ENCODE measurements around the gene HOXA4.
A peak's percentile ranks its signal among the peaks of the same experiment; 100 is the strongest.

HOXA4 gene

GRCh38 chr7:27095050-27095896, 35.3 kb downstream of the HOXA4 start:
- peak overlapping the region; percentile 55; the same call in 1 of the 2 replicates for H3K27ac ChIP-seq
- TF ChIP-seq CTCF (conservative IDR thresholded peaks at IDR 0.05) (no peak), ZFX (IDR thresholded peaks at IDR 0.05) (no peak)

GRCh38 chr7:27094304-27095049, 36.1 kb downstream of the HOXA4 start:
- TF ChIP-seq CTCF (conservative IDR thresholded peaks at IDR 0.05) (no peak), ZFX (IDR thresholded peaks at IDR 0.05) (no peak)
- no peak overlapping the region for H3K27ac ChIP-seq

- H3K27ac ChIP-seq, result no peak overlapping the region
- no peak for TF ChIP-seq CTCF (conservative IDR thresholded peaks at IDR 0.05)
- TF ChIP-seq ZFX (IDR thresholded peaks at IDR 0.05), result no peak
These were observed 37.2 kb downstream of the HOXA4 start for GRCh38 chr7:27093184-27093895.

- H3K27ac ChIP-seq, result no peak overlapping the region
- TF ChIP-seq CTCF (conservative IDR thresholded peaks at IDR 0.05) (no peak), ZFX (IDR thresholded peaks at IDR 0.05) (no peak)
These were observed 37.8 kb downstream of the HOXA4 start for GRCh38 chr7:27092819-27093110.

GRCh38 chr7:27091941-27092818, 38.4 kb downstream of the HOXA4 start:
- H3K27ac ChIP-seq, result no peak overlapping the region
- TF ChIP-seq CTCF (conservative IDR thresholded peaks at IDR 0.05), result no peak
- no peak for TF ChIP-seq ZFX (IDR thresholded peaks at IDR 0.05)

GRCh38 chr7:27091105-27091504, 39.5 kb downstream of the HOXA4 start:
- no peak for TF ChIP-seq ZFX (IDR thresholded peaks at IDR 0.05)
- TF ChIP-seq CTCF (conservative IDR thresholded peaks at IDR 0.05), result no peak
- no peak overlapping the region for H3K27ac ChIP-seq
